ENCODE measurements around the gene MKX.
A peak's percentile ranks its signal among the peaks of the same experiment; 100 is the strongest.

MKX gene

GRCh38 chr10:27745732-27746396 lies at the start of gene MKX:
MKX (minus strand) TSS chr10:27745819; CDS start chr10:27743415, 2,404 bp downstream.
- DNase-seq (ENCODE audit: low read depth), result peak; percentile 56

GRCh38 chr10:27794157-27794556 lies 48.5 kb upstream of the MKX start:
- DNase-seq (ENCODE audit: low read depth), result no peak

GRCh38 chr10:27792216-27792615 lies 46.6 kb upstream of the MKX start:
- no peak for DNase-seq (ENCODE audit: low read depth)

GRCh38 chr10:27784272-27784671 lies 38.7 kb upstream of the MKX start:
- DNase-seq (ENCODE audit: low read depth), result no peak

GRCh38 chr10:27783660-27784059 lies 38.0 kb upstream of the MKX start:
- DNase-seq (ENCODE audit: low read depth), result peak; percentile 52

- DNase-seq (ENCODE audit: low read depth), result peak; percentile 44
Observed at GRCh38 chr10:27779462-27780015, 33.9 kb upstream of the MKX start.

- no peak for DNase-seq (ENCODE audit: low read depth)
Observed at GRCh38 chr10:27774831-27775230, 29.2 kb upstream of the MKX start.

GRCh38 chr10:27771231-27771630 lies 25.6 kb upstream of the MKX start:
- DNase-seq (ENCODE audit: low read depth), result no peak

- DNase-seq (ENCODE audit: low read depth), result no peak
Observed at GRCh38 chr10:27770181-27770580, 24.6 kb upstream of the MKX start.

- no peak for DNase-seq (ENCODE audit: low read depth)
Observed at GRCh38 chr10:27760867-27761266, 15.2 kb upstream of the MKX start.

GRCh38 chr10:27759483-27760272 lies 14.1 kb upstream of the MKX start:
- no peak for DNase-seq (ENCODE audit: low read depth)

GRCh38 chr10:27752673-27753237 lies 7.1 kb upstream of the MKX start:
- no peak for DNase-seq (ENCODE audit: low read depth)

GRCh38 chr10:27748601-27749000 lies 3.0 kb upstream of the MKX start:
- DNase-seq (ENCODE audit: low read depth), result no peak

- DNase-seq (ENCODE audit: low read depth), result no peak
Observed at GRCh38 chr10:27747096-27747451, 1.5 kb upstream of the MKX start.

GRCh38 chr10:27746397-27747095 lies 927 bp upstream of the MKX start:
- no peak for DNase-seq (ENCODE audit: low read depth)

- DNase-seq (ENCODE audit: low read depth), result no peak
Observed at GRCh38 chr10:27744802-27745731, 552 bp downstream of the MKX start.

- no peak for DNase-seq (ENCODE audit: low read depth)
Observed at GRCh38 chr10:27743877-27744801, 1.5 kb downstream of the MKX start.

- no peak for DNase-seq (ENCODE audit: low read depth)
Observed at GRCh38 chr10:27743012-27743876, 2.4 kb downstream of the MKX start.

All from GM04504 (cell line).